Measurements from ENCODE around the gene ZC3H8. TPM values are rescaled to one million over a fixed set of nuclear protein-coding genes. Genes with fewer than 3 reads are reported as not detected.

The ZC3H8 gene
- total RNA-seq, 6 experiments from 2014 or later = 3.4 to 34.4 (median 4.5) TPM

DNA sequence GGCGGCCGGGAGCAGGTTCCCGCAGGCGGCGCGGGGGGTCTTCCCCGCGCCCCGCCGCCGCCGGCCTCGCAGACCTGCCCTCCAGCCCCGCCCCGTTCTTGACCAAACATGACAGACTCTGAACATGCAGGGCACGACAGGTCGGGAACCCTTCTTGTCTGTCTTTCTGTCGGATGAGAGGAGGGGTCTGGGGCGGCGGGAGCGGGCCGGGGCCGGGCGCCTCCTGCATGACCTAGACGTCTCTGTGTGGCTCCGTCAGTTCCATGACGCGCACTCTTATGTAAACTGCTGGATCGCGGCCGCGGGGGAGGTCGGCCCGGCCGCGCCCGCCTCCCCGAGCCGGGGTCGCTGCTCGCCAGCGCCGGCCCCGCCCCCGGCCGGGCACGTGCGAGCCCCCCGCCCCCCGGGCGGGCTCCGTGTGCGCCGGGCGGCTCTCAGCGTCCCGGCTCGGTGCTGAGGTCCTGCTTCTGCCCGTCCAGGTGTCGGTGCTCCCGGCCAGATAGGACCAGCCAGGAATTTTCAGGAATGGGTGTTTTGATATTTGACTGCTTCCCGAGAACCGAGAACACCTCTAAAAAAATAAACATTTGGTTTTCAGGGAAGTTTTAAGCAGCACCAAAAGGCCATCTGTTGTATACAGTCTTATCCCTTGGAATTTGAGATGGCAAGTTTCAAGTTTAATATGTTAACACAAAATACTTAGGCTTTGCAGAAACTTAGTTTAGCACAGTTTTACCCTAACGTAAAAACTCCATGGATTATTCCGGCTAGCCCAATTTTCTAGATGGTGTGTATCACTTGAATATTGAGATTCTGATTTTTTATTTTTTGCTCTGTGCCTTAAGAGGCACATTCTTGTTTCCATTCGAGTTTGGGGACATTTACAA lies 21.3 kb upstream of the ZC3H8 start:
- peak; percentile 83 for TF ChIP-seq POLR2A (IDR thresholded peaks at IDR 0.05)
- TF ChIP-seq, protein P1, sequence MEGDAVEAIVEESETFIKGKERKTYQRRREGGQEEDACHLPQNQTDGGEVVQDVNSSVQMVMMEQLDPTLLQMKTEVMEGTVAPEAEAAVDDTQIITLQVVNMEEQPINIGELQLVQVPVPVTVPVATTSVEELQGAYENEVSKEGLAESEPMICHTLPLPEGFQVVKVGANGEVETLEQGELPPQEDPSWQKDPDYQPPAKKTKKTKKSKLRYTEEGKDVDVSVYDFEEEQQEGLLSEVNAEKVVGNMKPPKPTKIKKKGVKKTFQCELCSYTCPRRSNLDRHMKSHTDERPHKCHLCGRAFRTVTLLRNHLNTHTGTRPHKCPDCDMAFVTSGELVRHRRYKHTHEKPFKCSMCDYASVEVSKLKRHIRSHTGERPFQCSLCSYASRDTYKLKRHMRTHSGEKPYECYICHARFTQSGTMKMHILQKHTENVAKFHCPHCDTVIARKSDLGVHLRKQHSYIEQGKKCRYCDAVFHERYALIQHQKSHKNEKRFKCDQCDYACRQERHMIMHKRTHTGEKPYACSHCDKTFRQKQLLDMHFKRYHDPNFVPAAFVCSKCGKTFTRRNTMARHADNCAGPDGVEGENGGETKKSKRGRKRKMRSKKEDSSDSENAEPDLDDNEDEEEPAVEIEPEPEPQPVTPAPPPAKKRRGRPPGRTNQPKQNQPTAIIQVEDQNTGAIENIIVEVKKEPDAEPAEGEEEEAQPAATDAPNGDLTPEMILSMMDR (IDR thresholded peaks at IDR 0.05) = no peak
- intact Hi-C loops (cut with DNase I) = no loop called here
- peaks cover 0 to 15% (median 3%) of the 10 kb centered on the region in 4 donors for H3K4me1 ChIP-seq
- peak overlapping the region; percentile 100 for H3K27ac ChIP-seq
- ATAC-seq (peak; percentile 75 to 83 (median 78)), DNase-seq (peak; percentile 91 to 98 (median 97))
- no peaks in the 10 kb centered on the region for H3K9me3 ChIP-seq
- no peaks in the 10 kb centered on the region for H3K36me3 ChIP-seq
- H3K4me3 ChIP-seq = peak overlapping the region; percentile 61 to 78 (median 77)
- H3K27me3 ChIP-seq = no peaks in the 10 kb centered on the region
- WGBS (ENCODE audit: insufficient coverage, low coverage, low lambda C conversion rate, missing lambda C conversion rate) = under 1% methylated on average over 19 of the region's 66 CpGs

- intact Hi-C loops (cut with DNase I) = no loop called here
- Histone ChIP-seq H3K4me3 (peak within 1 kb of the TSS; percentile 61 to 78 (median 77)), H3K9me3 (no peaks in the 10 kb centered on the region), H3K27me3 (no peaks in the 10 kb centered on the region), H3K4me1 (peaks cover 0 to 15% (median 3%) of the 10 kb centered on the region in 4 donors), H3K36me3 (no peaks in the 10 kb centered on the region), H3K27ac (peak within 1 kb of the TSS; percentile 100)
- ATAC-seq (peak; percentile 94 to 97 (median 95)), DNase-seq (peak; percentile 99)
- peak; percentile 99 for TF ChIP-seq POLR2A (IDR thresholded peaks at IDR 0.05)
- TF ChIP-seq, protein P1 (IDR thresholded peaks at IDR 0.05) = peak in 3 of 4 donors; percentile 15 to 23 (median 22)
- WGBS (ENCODE audit: insufficient coverage, low coverage, low lambda C conversion rate, missing lambda C conversion rate) = 0% methylated on average over 39 of the region's 60 CpGs
Measured at GRCh38 chr2:112275311-112275886, 20.6 kb upstream of the ZC3H8 start, which contains the start of gene ZC3H6. ZC3H6 (plus strand) TSS chr2:112275597; CDS start chr2:112275995, 398 bp downstream.

GRCh38 chr2:112273349-112273748 lies 18.5 kb upstream of the ZC3H8 start:
- H3K4me3 ChIP-seq = no peak overlapping the region

GRCh38 chr2:112272669-112273068 lies 17.8 kb upstream of the ZC3H8 start:
- WGBS (ENCODE audit: insufficient coverage, low coverage, low lambda C conversion rate, missing lambda C conversion rate) = 79% methylated on average over 5 of the region's 5 CpGs
- H3K4me3 ChIP-seq = no peak overlapping the region
- peaks cover 0 to 10% (median under 1%) of the 10 kb centered on the region in 4 donors for H3K4me1 ChIP-seq
- H3K27me3 ChIP-seq = no peaks in the 10 kb centered on the region
- H3K9me3 ChIP-seq = no peaks in the 10 kb centered on the region
- ATAC-seq (no peak), DNase-seq (no peak)
- intact Hi-C loops (cut with DNase I) = no loop called here
- no peaks in the 10 kb centered on the region for H3K36me3 ChIP-seq
- TF ChIP-seq, protein P1 (IDR thresholded peaks at IDR 0.05) = no peak
- no peak for TF ChIP-seq POLR2A (IDR thresholded peaks at IDR 0.05)
- H3K27ac ChIP-seq = no peak overlapping the region

More at GRCh38 chr2:112273349-112273748, 18.5 kb upstream of the ZC3H8 start:
- H3K9me3 ChIP-seq = no peaks in the 10 kb centered on the region
- H3K27me3 ChIP-seq = no peaks in the 10 kb centered on the region
- 83% methylated on average over 4 of the region's 5 CpGs for WGBS (ENCODE audit: insufficient coverage, low coverage, low lambda C conversion rate, missing lambda C conversion rate)
- no peaks in the 10 kb centered on the region for H3K36me3 ChIP-seq
- H3K27ac ChIP-seq = no peak overlapping the region
- TF ChIP-seq POLR2A (IDR thresholded peaks at IDR 0.05) = no peak
- TF ChIP-seq, protein P1 (IDR thresholded peaks at IDR 0.05) = no peak
- ATAC-seq = no peak
- intact Hi-C loops (cut with DNase I) = no loop called here
- no peak for DNase-seq
- peaks cover 0 to 15% (median 3%) of the 10 kb centered on the region in 4 donors for H3K4me1 ChIP-seq

Data from right lobe of liver (tissue), 6 donors.